ENCODE measurements around the gene EVA1C.

The EVA1C gene

GRCh38 chr21:32381571-32381970 lies 30.9 kb upstream of the EVA1C start:
- TF ChIP-seq USF1 (IDR thresholded peaks at IDR 0.05), result no peak
- no peak for TF ChIP-seq ZBTB7A (IDR thresholded peaks at IDR 0.05; ENCODE audit: low read depth)
- no peak for TF ChIP-seq TCF12 (IDR thresholded peaks at IDR 0.05; ENCODE audit: low read depth)
- TF ChIP-seq EGR1 (IDR thresholded peaks at IDR 0.05), result no peak
- TF ChIP-seq MAX (IDR thresholded peaks at IDR 0.05), result no peak
- TF ChIP-seq TAF1 (IDR thresholded peaks at IDR 0.05; ENCODE audit: low read depth), result no peak
- TF ChIP-seq RAD21 (IDR thresholded peaks at IDR 0.05; ENCODE audit: low read depth), result no peak
- TF ChIP-seq TEAD4 (IDR thresholded peaks at IDR 0.05), result no peak
- no peak for TF ChIP-seq CEBPB (IDR thresholded peaks at IDR 0.05)
- no peak for TF ChIP-seq FOXM1 (IDR thresholded peaks at IDR 0.05; ENCODE audit: borderline replicate concordance, low read depth)
- no peak for TF ChIP-seq CREB1 (IDR thresholded peaks at IDR 0.05; ENCODE audit: low read depth)
- no peak for TF ChIP-seq EP300 (IDR thresholded peaks at IDR 0.05; ENCODE audit: borderline replicate concordance)
- no peak for TF ChIP-seq NFIC (IDR thresholded peaks at IDR 0.05)
- no peak for TF ChIP-seq YY1 (IDR thresholded peaks at IDR 0.05; ENCODE audit: low read depth)
- TF ChIP-seq REST (IDR thresholded peaks at IDR 0.05; ENCODE audit: low read depth), result no peak

GRCh38 chr21:32382108-32382644 lies 30.3 kb upstream of the EVA1C start:
- TF ChIP-seq TEAD4 (IDR thresholded peaks at IDR 0.05) (no peak), CEBPB (IDR thresholded peaks at IDR 0.05) (no peak), FOXM1 (IDR thresholded peaks at IDR 0.05; ENCODE audit: borderline replicate concordance, low read depth) (no peak), USF1 (IDR thresholded peaks at IDR 0.05) (no peak), RAD21 (IDR thresholded peaks at IDR 0.05; ENCODE audit: low read depth) (no peak), MAX (IDR thresholded peaks at IDR 0.05) (no peak), EP300 (IDR thresholded peaks at IDR 0.05; ENCODE audit: borderline replicate concordance) (no peak), TAF1 (IDR thresholded peaks at IDR 0.05; ENCODE audit: low read depth) (no peak), NFIC (IDR thresholded peaks at IDR 0.05) (no peak), ZBTB7A (IDR thresholded peaks at IDR 0.05; ENCODE audit: low read depth) (no peak), REST (IDR thresholded peaks at IDR 0.05; ENCODE audit: low read depth) (no peak), CREB1 (IDR thresholded peaks at IDR 0.05; ENCODE audit: low read depth) (no peak), TCF12 (IDR thresholded peaks at IDR 0.05; ENCODE audit: low read depth) (no peak), YY1 (IDR thresholded peaks at IDR 0.05; ENCODE audit: low read depth) (no peak)

- TF ChIP-seq REST (IDR thresholded peaks at IDR 0.05; ENCODE audit: low read depth), result no peak
- TF ChIP-seq ZBTB7A (IDR thresholded peaks at IDR 0.05; ENCODE audit: low read depth), result no peak
- TF ChIP-seq NFIC (IDR thresholded peaks at IDR 0.05), result no peak
- no peak for TF ChIP-seq TAF1 (IDR thresholded peaks at IDR 0.05; ENCODE audit: low read depth)
- TF ChIP-seq USF1 (IDR thresholded peaks at IDR 0.05), result no peak
- no peak for TF ChIP-seq TEAD4 (IDR thresholded peaks at IDR 0.05)
- no peak for TF ChIP-seq TCF12 (IDR thresholded peaks at IDR 0.05; ENCODE audit: low read depth)
- TF ChIP-seq MAX (IDR thresholded peaks at IDR 0.05), result no peak
- no peak for TF ChIP-seq YY1 (IDR thresholded peaks at IDR 0.05; ENCODE audit: low read depth)
- no peak for TF ChIP-seq EGR1 (IDR thresholded peaks at IDR 0.05)
- no peak for TF ChIP-seq CREB1 (IDR thresholded peaks at IDR 0.05; ENCODE audit: low read depth)
- no peak for TF ChIP-seq FOXM1 (IDR thresholded peaks at IDR 0.05; ENCODE audit: borderline replicate concordance, low read depth)
- TF ChIP-seq RAD21 (IDR thresholded peaks at IDR 0.05; ENCODE audit: low read depth), result no peak
- TF ChIP-seq EP300 (IDR thresholded peaks at IDR 0.05; ENCODE audit: borderline replicate concordance), result no peak
- no peak for TF ChIP-seq CEBPB (IDR thresholded peaks at IDR 0.05)
These were observed 28.7 kb upstream of the EVA1C start for GRCh38 chr21:32383812-32384211.
